SK-N-SH treated with all-trans-retinoic acid at 6 μM for 48 hours (cell line): ENCODE measurements around the gene SDHA.
"Not testable (repeated sequence)": the region's sequence is repeated elsewhere in the genome, so short reads cannot be mapped to it uniquely, and the experiment has no call there.

Experiments
- ATAC-seq: fragments of 200-7000 bp; cut with Tn5 transposase; 3 replicates; pipeline ENCODE4 v1.9.1; 2020; ENCODE audit warnings: mild to moderate bottlenecking, moderate library complexity
- ARNTL ChIP-seq: fragments of 450-650 bp; formaldehyde crosslinking; IDR thresholded peaks from 2 replicates; pipeline ENCODE4 v1.5.0; 2020; ENCODE audit warnings: low read depth, mild to moderate bottlenecking, moderate library complexity, borderline replicate concordance
- BACH2 ChIP-seq: fragments of 250-450 bp; sonication (Bioruptor Pico); IDR thresholded peaks from 2 replicates; pipeline ENCODE4 v1.9.0; 2021; ENCODE audit warnings: mild to moderate bottlenecking, borderline replicate concordance
- CSDC2 ChIP-seq: fragments of 250-450 bp; sonication (Bioruptor Pico); IDR thresholded peaks from 2 replicates; pipeline ENCODE4 v1.5.0; 2020; ENCODE audit warnings: mild to moderate bottlenecking, moderate library complexity
- GLIS3 ChIP-seq: fragments of 250-450 bp; sonication (Bioruptor Pico); IDR thresholded peaks from 2 replicates; pipeline ENCODE4 v1.5.0; 2020; ENCODE audit warnings: mild to moderate bottlenecking, moderate library complexity
- ISL1 ChIP-seq: fragments of 250-450 bp; sonication (Bioruptor Pico); IDR thresholded peaks from 2 replicates; pipeline ENCODE4 v2.1.2; 2022; ENCODE audit warnings: mild to moderate bottlenecking, moderate library complexity
- OSR1 ChIP-seq: fragments of 250-450 bp; sonication (Bioruptor Pico); IDR thresholded peaks from 2 replicates; pipeline ENCODE4 v1.8.0; 2022; ENCODE audit warnings: moderate library complexity, mild to moderate bottlenecking, inconsistent platforms
- PPARA ChIP-seq: fragments of 250-450 bp; sonication (Bioruptor Pico); IDR thresholded peaks from 2 replicates; pipeline ENCODE4 v1.5.0; 2020; ENCODE audit warnings: mild to moderate bottlenecking, borderline replicate concordance
- RARB ChIP-seq: fragments of 250-450 bp; sonication (Bioruptor Pico); IDR thresholded peaks from 2 replicates; pipeline ENCODE4 v1.8.0; 2021; ENCODE audit warnings: mild to moderate bottlenecking, moderate library complexity
- TCF4 ChIP-seq: fragments of 250-450 bp; sonication (Bioruptor Pico); IDR thresholded peaks from 2 replicates; pipeline ENCODE4 v1.8.0; 2021; ENCODE audit warnings: mild to moderate bottlenecking, moderate library complexity, borderline replicate concordance
- ZC3H10 ChIP-seq: fragments of 250-450 bp; sonication (Bioruptor Pico); IDR thresholded peaks from 2 replicates; pipeline ENCODE4 v1.5.1; 2021; ENCODE audit warnings: mild to moderate bottlenecking, moderate library complexity
- ZFP3 ChIP-seq: fragments of 250-450 bp; sonication (Bioruptor Pico); IDR thresholded peaks from 2 replicates; pipeline ENCODE4 v1.5.0; 2020; ENCODE audit warnings: mild to moderate bottlenecking, moderate library complexity
- ZFP30 ChIP-seq: fragments of 450-650 bp; formaldehyde crosslinking; IDR thresholded peaks from 2 replicates; pipeline ENCODE4 v1.5.0; 2022; ENCODE audit warnings: mild to moderate bottlenecking, moderate library complexity
- ZNF565 ChIP-seq: fragments of 450-650 bp; formaldehyde crosslinking; conservative IDR thresholded peaks from 2 replicates; pipeline ENCODE4 v1.5.0; 2020; ENCODE audit warnings: low read depth, mild to moderate bottlenecking, moderate library complexity
- ZNF70 ChIP-seq: fragments of 450-650 bp; formaldehyde crosslinking; IDR thresholded peaks from 2 replicates; pipeline ENCODE4 v1.5.0; 2020; ENCODE audit warnings: mild to moderate bottlenecking, moderate library complexity
- ZNF8 ChIP-seq: fragments of 450-650 bp; formaldehyde crosslinking; IDR thresholded peaks from 2 replicates; pipeline ENCODE4 v1.5.0; 2020; ENCODE audit warnings: mild to moderate bottlenecking, moderate library complexity
- TF ChIP-seq, protein P1 (sequence below): fragments of 250-450 bp; sonication (Bioruptor Pico); IDR thresholded peaks from 2 replicates; pipeline ENCODE4 v1.8.0; 2021; ENCODE audit warnings: low read depth, mild to moderate bottlenecking, moderate library complexity, borderline replicate concordance
- TF ChIP-seq, protein P2 (sequence below): fragments of 250-450 bp; sonication (Bioruptor Pico); IDR thresholded peaks from 2 replicates; pipeline ENCODE4 v1.5.1; 2020; ENCODE audit warnings: low read depth, mild to moderate bottlenecking, moderate library complexity
- TF ChIP-seq, protein P3 (sequence below): fragments of 250-450 bp; sonication (Bioruptor Pico); IDR thresholded peaks from 2 replicates; pipeline ENCODE4 v1.5.1; 2021; ENCODE audit warnings: mild to moderate bottlenecking, moderate library complexity

Gene SDHA

DNA sequence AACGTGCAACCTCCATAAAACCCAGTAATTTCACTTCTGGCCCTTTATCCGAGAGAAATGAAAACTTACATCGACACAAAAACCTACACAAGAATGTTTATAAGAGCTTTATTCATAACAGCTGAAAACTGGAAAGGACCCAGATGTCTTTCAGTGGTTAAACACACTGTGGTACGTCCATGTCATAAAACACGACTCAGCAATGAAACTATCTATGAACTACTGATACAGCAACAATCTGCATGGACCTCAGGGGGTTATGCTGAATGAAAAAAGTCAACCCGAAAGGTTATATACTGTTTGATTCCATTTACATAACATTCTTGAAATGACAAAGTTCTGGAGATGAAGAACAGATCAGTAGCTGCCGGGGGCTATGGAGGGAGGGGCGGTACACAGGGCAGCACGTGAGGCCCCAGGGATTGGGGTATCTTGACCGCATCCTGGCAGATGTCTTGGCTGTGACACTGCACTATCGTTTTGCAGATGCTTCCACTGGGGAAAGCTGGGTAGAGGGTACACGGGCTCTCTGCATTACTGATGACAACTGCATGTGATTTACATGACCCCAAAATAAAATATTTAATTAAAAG is 4.2 kb upstream of the SDHA start:
- ATAC-seq = no peak
- TF ChIP-seq ZFP3 (CRISPR knock-in tag) = no peak
- peak; percentile 91 for TF ChIP-seq ZNF8 (CRISPR knock-in tag)
- no peak for TF ChIP-seq ZNF565 (CRISPR knock-in tag)
- TF ChIP-seq ZNF70 (CRISPR knock-in tag) = no peak
- no peak for TF ChIP-seq GLIS3

DNA sequence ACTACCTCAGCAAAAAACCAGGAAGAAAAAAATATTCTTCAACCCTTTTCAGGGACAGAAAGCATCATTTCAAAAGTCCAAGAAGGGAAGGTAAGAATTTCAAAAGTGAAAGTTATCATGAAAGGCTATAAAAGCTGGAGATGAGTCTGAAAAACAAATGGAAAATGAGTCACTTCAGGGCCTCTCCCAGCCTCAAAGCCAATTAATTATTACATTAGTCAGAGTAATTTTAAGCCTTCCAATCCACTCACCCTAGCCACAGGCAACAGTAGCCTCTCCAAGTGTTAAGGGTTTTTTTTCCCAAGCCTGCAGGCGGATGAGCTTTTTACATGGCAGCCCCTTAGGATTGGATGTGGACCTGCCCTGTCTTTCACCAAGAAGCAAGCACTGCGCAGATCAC is 2.9 kb upstream of the SDHA start:
- ATAC-seq = peak; percentile 6; the same call in 1 of the 3 replicates

DNA sequence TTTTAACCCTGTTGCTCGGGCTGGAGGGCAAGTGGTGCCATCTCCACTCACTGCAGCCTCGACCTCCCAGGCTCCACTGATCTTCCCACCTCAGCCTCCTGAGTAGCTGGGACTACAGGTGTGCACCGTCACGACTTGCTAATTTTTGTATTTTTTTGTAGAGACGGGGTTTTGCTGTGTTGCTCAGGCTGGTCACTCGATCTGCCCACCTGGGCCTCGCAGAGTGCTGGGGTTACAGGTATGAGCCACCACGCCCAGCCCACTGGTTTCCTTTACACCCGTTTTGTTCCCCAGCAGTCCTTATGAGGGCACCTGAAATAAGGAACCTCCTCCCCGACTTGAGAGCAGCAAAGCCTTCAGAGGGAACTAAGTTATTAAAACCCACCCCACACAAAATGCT is 2.0 kb upstream of the SDHA start:
- ATAC-seq = not testable (repeated sequence)

DNA sequence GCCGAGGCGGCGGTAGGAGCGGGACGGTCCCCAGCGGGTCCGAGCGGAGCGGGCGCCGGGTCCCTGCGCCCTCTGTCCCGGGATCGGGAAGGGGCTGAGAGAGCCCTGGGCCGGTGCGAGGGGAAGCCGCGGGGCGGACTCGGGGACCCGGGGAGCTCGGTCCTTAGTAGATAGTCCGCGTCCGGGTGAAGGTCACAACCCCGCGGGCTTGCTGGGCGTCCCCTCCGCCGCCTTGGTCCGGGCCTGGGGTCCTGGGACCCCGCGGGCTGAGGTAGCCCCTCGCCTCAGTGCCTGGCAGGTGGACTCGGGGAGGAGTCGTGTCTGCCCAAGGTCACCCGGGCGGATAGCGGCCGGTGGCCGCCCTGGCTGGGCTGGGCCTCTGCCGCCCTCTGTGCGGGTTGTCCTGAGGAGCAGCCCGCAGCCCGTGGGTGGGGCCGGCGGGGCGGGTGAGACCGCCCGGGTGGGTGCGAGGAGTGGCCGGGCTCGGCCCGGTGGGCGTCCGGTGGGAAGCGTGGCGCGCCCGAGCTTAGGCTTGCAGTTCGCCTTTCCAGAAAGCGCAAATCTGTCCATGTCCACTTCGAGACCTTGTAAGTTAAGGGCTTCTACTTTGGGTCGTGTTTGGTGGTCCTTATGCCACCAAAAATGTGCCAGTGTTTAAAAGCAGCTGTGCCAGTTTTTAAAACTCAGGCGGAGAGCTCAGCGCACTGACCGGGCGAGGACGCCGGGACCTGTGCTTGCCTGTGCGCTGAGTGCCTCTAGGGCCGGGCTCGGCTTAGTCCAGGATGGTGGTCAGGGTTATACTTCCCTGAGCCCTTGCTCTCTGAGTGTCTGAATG is 554 bp downstream of the SDHA start:
- peak; percentile 82 for ATAC-seq
- TF ChIP-seq RARB (CRISPR knock-in tag) (no peak), OSR1 (no peak), CSDC2 (CRISPR knock-in tag) (no peak), BACH2 (no peak), PPARA (CRISPR knock-in tag) (no peak), ARNTL (CRISPR knock-in tag) (no peak)
- TF ChIP-seq, protein P1, sequence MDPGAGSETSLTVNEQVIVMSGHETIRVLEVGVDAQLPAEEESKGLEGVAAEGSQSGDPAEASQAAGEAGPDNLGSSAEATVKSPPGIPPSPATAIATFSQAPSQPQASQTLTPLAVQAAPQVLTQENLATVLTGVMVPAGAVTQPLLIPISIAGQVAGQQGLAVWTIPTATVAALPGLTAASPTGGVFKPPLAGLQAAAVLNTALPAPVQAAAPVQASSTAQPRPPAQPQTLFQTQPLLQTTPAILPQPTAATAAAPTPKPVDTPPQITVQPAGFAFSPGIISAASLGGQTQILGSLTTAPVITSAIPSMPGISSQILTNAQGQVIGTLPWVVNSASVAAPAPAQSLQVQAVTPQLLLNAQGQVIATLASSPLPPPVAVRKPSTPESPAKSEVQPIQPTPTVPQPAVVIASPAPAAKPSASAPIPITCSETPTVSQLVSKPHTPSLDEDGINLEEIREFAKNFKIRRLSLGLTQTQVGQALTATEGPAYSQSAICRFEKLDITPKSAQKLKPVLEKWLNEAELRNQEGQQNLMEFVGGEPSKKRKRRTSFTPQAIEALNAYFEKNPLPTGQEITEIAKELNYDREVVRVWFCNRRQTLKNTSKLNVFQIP (CRISPR knock-in tag) = no peak
- TF ChIP-seq, protein P2, sequence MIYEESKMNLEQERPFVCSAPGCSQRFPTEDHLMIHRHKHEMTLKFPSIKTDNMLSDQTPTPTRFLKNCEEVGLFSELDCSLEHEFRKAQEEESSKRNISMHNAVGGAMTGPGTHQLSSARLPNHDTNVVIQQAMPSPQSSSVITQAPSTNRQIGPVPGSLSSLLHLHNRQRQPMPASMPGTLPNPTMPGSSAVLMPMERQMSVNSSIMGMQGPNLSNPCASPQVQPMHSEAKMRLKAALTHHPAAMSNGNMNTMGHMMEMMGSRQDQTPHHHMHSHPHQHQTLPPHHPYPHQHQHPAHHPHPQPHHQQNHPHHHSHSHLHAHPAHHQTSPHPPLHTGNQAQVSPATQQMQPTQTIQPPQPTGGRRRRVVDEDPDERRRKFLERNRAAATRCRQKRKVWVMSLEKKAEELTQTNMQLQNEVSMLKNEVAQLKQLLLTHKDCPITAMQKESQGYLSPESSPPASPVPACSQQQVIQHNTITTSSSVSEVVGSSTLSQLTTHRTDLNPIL (CRISPR knock-in tag) = no peak

DNA sequence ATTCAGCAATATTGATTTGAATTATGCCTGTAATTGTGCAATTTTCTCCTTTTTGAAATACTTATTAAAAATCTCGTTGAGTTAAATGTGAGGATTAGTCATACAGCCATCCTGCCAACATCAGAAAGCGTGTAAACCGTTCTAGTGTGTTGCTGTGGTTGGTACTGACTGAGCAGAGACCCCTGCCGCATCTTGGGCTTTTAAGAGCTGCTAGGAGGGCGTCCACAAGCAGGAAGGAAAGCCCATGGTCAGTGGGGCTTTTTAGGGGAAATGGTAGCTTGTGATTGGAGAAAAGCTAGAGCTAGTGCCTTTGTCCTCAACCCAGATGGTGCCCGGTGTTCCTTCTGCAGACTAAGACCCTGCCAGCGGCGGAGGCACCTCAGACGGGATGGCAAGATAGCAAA is 1.3 kb downstream of the SDHA start:
- TF ChIP-seq, protein P3, sequence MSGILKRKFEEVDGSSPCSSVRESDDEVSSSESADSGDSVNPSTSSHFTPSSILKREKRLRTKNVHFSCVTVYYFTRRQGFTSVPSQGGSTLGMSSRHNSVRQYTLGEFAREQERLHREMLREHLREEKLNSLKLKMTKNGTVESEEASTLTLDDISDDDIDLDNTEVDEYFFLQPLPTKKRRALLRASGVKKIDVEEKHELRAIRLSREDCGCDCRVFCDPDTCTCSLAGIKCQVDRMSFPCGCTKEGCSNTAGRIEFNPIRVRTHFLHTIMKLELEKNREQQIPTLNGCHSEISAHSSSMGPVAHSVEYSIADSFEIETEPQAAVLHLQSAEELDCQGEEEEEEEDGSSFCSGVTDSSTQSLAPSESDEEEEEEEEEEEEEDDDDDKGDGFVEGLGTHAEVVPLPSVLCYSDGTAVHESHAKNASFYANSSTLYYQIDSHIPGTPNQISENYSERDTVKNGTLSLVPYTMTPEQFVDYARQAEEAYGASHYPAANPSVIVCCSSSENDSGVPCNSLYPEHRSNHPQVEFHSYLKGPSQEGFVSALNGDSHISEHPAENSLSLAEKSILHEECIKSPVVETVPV (CRISPR knock-in tag) = no peak
- peak; percentile 28 for ATAC-seq

DNA sequence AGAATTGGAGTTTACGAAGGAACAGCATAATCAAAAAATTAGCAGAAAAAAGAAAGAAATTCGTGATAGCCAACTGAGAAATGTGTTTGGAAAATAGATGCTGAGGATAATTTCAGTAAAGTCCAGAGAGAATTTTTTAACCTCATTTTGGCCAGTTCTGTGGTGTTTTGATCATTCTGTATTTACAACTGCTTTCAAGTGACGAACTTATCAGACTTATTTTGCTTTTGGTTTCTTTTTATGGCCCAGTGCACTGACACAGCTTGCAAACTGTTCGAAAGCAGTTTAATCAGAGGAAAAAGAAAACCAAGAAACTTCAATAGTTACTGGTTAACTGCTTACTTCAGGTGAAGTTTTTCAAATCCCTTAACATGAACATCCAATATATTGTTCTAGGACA is 1.9 kb downstream of the SDHA start:
- ATAC-seq = no peak
- no peak for TF ChIP-seq ZNF70 (CRISPR knock-in tag)
- no peak for TF ChIP-seq TCF4 (CRISPR knock-in tag)
- no peak for TF ChIP-seq ZC3H10
- TF ChIP-seq OSR1 = no peak
- TF ChIP-seq, protein P1 (CRISPR knock-in tag) = no peak
- no peak for TF ChIP-seq ISL1
- no peak for TF ChIP-seq RARB (CRISPR knock-in tag)
- no peak for TF ChIP-seq BACH2
- TF ChIP-seq ZNF565 (CRISPR knock-in tag) = no peak
- TF ChIP-seq ARNTL (CRISPR knock-in tag) = no peak
- TF ChIP-seq ZFP30 (CRISPR knock-in tag) = no peak
- TF ChIP-seq ZNF8 (CRISPR knock-in tag) = no peak

DNA sequence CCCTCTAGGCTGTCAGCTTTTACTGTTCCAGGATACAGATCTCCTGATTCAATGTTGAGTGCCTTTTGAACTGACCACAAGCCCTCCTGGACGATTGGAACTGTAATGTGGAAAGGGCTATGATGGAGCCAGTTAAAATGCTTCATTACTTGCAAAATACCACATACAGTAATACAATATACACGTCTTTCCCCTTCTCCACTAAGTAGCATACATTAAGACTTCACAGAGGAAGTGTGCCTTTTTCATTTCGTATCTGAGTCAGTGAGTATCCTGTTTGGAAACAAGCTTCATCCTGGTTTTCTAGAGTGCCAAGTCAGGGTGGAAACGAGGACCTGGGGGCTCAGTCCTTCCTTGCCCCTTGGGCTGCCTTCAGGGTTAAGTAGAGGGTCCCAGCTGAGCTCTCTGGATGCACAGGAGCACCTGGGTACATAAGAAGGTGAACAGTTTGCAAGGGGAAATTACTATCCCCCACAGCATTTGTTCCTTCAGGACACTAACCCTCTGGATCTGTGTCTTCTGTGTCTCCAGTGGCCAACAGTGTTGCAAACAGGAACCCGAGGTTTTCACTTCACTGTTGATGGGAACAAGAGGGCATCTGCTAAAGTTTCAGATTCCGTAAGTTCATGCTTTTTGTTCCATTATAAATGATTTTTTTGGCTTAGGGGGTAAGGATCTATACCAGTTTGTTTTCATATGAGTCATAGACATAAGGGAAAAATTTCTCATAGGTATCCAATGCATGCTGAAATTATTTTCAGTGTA is 5.0 kb downstream of the SDHA start:
- ATAC-seq = not testable (repeated sequence)
